ENCODE results near the gene D2HGDH. TPM values are rescaled to one million over a fixed set of nuclear protein-coding genes. Genes with fewer than 3 reads are reported as not detected.

D2HGDH gene
- total RNA-seq, 1 donor from 2014 or later, result 10.0 TPM

DNA sequence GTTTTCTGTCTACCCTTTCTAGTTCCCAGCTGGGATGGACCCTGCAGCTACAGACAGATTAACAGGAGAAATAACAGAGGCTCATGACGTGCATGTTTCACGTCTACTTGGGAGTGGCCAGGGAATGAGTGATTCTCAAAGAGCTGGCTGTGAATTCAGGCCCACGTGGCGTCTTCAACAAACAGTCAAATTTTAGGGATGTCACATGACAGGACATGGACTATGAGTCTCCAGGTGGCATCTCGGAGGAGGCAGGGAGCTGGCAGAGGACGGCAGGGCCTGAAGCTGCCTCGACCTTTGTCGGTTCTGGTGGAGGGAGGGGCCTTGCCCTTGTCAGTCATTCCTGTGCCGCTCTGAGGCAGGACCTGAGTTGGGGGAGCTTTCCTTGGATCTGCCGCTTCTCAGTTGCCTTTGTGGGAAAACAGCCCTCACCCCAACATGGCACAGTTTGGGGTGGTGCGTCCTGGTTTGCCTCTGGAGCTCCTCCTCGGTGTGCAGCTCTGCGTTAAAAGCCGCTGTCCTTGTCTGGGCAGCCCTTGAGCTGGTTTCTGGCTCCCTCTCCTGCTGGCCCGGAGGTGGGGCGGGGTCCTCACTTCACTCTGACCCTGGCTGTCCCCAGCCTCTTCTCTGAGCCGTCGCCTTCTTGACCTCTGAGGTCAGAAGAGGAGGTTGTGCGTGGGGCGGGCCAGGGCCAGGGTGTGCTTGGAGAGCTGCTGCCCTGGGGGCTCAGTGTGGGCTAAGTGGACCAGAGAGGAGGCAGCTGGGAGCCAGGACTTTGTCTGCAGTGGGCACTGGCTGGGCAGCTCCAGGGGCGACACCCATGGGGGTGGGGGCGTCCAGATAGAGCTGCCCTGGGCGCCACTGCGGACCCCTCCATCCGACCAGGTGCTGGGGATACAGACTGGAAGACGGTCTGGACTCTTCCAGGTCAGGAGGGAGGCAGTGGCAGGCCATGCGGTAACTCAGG, 30.1 kb downstream of the D2HGDH start:
- H3K4me3 Mint-ChIP-seq (ENCODE audit: unreplicated experiment), result no peak overlapping the region
- peaks cover 3% of the 10 kb centered on the region for H3K9me3 ChIP-seq (ENCODE audit: insufficient read depth, low read depth, low read length)
- H3K27me3 ChIP-seq (ENCODE audit: insufficient read depth, low read length), result no peaks in the 10 kb centered on the region
- no peaks in the 10 kb centered on the region for H3K4me1 ChIP-seq (ENCODE audit: insufficient read depth, low read length)
- H3K9me3 Mint-ChIP-seq (ENCODE audit: unreplicated experiment), result peaks cover 6% of the 10 kb centered on the region
- TF ChIP-seq EZH2 (IDR thresholded peaks at IDR 0.05; ENCODE audit: insufficient read depth, low read length), result no peak
- TF ChIP-seq, protein P1, sequence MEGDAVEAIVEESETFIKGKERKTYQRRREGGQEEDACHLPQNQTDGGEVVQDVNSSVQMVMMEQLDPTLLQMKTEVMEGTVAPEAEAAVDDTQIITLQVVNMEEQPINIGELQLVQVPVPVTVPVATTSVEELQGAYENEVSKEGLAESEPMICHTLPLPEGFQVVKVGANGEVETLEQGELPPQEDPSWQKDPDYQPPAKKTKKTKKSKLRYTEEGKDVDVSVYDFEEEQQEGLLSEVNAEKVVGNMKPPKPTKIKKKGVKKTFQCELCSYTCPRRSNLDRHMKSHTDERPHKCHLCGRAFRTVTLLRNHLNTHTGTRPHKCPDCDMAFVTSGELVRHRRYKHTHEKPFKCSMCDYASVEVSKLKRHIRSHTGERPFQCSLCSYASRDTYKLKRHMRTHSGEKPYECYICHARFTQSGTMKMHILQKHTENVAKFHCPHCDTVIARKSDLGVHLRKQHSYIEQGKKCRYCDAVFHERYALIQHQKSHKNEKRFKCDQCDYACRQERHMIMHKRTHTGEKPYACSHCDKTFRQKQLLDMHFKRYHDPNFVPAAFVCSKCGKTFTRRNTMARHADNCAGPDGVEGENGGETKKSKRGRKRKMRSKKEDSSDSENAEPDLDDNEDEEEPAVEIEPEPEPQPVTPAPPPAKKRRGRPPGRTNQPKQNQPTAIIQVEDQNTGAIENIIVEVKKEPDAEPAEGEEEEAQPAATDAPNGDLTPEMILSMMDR (IDR thresholded peaks at IDR 0.05; ENCODE audit: insufficient read depth, low read depth, low read length), result no peak
- H2AFZ ChIP-seq (ENCODE audit: low read depth, low read length), result no peak overlapping the region
- no peak overlapping the region for H3K4me3 ChIP-seq (ENCODE audit: insufficient read depth, low read depth, low read length)
- peaks cover 12% of the 10 kb centered on the region for H3K36me3 Mint-ChIP-seq (ENCODE audit: low read depth, unreplicated experiment)
- H3K27ac ChIP-seq (ENCODE audit: low read depth, low read length), result no peak overlapping the region
- H3K4me1 Mint-ChIP-seq (ENCODE audit: low read depth, unreplicated experiment), result peaks cover 2% of the 10 kb centered on the region
- no peaks in the 10 kb centered on the region for H3K79me2 ChIP-seq (ENCODE audit: insufficient read depth, low read length)
- H4K20me1 ChIP-seq (ENCODE audit: insufficient read depth, low read length), result peaks cover 9% of the 10 kb centered on the region
- H3K4me2 ChIP-seq (ENCODE audit: low read length), result no peak overlapping the region
- no peak overlapping the region for H3K27ac Mint-ChIP-seq (ENCODE audit: unreplicated experiment)
- no peaks in the 10 kb centered on the region for H3K36me3 ChIP-seq (ENCODE audit: insufficient read depth, low read length)
- no peak for FAIRE-seq
- H3K9ac ChIP-seq (ENCODE audit: low read length), result no peak overlapping the region
- H3K27me3 Mint-ChIP-seq (ENCODE audit: low read depth, unreplicated experiment), result no peaks in the 10 kb centered on the region
- no peak for DNase-seq (ENCODE audit: low read depth)

DNA sequence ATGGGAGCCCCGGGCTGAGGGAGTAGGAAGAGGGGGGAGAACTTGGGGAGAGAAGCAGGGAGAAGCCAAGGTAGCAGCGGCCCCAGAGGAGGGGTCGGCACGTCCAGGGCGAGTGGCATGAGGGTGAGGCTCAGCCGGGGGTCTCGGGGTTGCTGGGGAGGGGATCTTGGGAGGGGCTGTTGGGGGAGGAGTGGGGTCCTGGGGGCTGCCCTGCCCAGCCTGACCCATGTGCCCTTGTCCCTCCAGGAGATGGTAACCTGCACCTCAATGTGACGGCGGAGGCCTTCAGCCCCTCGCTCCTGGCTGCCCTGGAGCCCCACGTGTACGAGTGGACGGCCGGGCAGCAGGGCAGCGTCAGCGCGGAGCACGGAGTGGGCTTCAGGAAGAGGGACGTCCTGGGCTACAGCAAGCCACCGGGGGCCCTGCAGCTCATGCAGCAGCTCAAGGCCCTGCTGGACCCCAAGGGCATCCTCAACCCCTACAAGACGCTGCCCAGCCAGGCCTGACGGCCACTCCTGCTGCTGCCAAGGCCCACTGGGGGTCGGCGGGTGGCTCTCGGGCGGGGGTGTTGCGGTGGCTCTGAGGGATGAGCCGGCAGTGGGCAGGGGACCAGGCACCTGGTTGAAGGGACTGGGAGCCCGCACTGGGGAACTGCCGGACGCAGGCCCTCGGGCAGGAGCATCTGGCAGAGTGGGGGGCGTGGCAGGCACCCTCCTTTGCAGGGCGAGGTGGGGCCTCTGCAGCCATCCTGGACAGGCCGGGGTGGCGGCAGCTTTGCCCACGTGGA, 33.2 kb downstream of the D2HGDH start:
- no peaks in the 10 kb centered on the region for H3K4me1 ChIP-seq (ENCODE audit: insufficient read depth, low read length)
- no peak overlapping the region for H3K4me3 Mint-ChIP-seq (ENCODE audit: unreplicated experiment)
- no peak overlapping the region for H3K27ac ChIP-seq (ENCODE audit: low read depth, low read length)
- no peak for FAIRE-seq
- H3K27me3 Mint-ChIP-seq (ENCODE audit: low read depth, unreplicated experiment), result peaks cover under 1% of the 10 kb centered on the region
- peaks cover 2% of the 10 kb centered on the region for H3K4me1 Mint-ChIP-seq (ENCODE audit: low read depth, unreplicated experiment)
- no peak overlapping the region for H2AFZ ChIP-seq (ENCODE audit: low read depth, low read length)
- no peak overlapping the region for H3K27ac Mint-ChIP-seq (ENCODE audit: unreplicated experiment)
- no peak overlapping the region for H3K4me3 ChIP-seq (ENCODE audit: insufficient read depth, low read depth, low read length)
- no peaks in the 10 kb centered on the region for H3K79me2 ChIP-seq (ENCODE audit: insufficient read depth, low read length)
- H4K20me1 ChIP-seq (ENCODE audit: insufficient read depth, low read length), result no peaks in the 10 kb centered on the region
- H3K4me2 ChIP-seq (ENCODE audit: low read length), result no peak overlapping the region
- H3K27me3 ChIP-seq (ENCODE audit: insufficient read depth, low read length), result no peaks in the 10 kb centered on the region
- no peaks in the 10 kb centered on the region for H3K9me3 ChIP-seq (ENCODE audit: insufficient read depth, low read depth, low read length)
- peaks cover 5% of the 10 kb centered on the region for H3K36me3 Mint-ChIP-seq (ENCODE audit: low read depth, unreplicated experiment)
- no peaks in the 10 kb centered on the region for H3K36me3 ChIP-seq (ENCODE audit: insufficient read depth, low read length)
- H3K9ac ChIP-seq (ENCODE audit: low read length), result no peak overlapping the region
- TF ChIP-seq, protein P1 (IDR thresholded peaks at IDR 0.05; ENCODE audit: insufficient read depth, low read depth, low read length), result no peak
- no peak for TF ChIP-seq EZH2 (IDR thresholded peaks at IDR 0.05; ENCODE audit: insufficient read depth, low read length)
- DNase-seq (ENCODE audit: low read depth), result no peak
- H3K9me3 Mint-ChIP-seq (ENCODE audit: unreplicated experiment), result no peaks in the 10 kb centered on the region
